Stimulated activated naive CD4-positive, alpha-beta T cell treated with Interleukin-2 at 50 U/mL for 16 hours (primary cell): ENCODE measurements around the gene TCP1.
"Not testable (repeated sequence)": the region's sequence is repeated elsewhere in the genome, so short reads cannot be mapped to it uniquely, and the experiment has no call there.

ENCODE experiments used
- DNase-seq: peaks from one replicate; lab custom pipeline; 2025; lab: John Stamatoyannopoulos, UW

Gene TCP1

GRCh38 chr6:159739341-159739740 is 50.1 kb downstream of the TCP1 start:
- no peak for DNase-seq

GRCh38 chr6:159736908-159737307 is 52.5 kb downstream of the TCP1 start:
- DNase-seq: no peak

- not testable (repeated sequence) for DNase-seq
Measured at GRCh38 chr6:159733395-159733794, 56.0 kb downstream of the TCP1 start.

- not testable (repeated sequence) for DNase-seq
Measured at GRCh38 chr6:159732550-159732949, 56.9 kb downstream of the TCP1 start.

- no peak for DNase-seq
Measured at GRCh38 chr6:159730332-159730676, 59.1 kb downstream of the TCP1 start.

- DNase-seq: no peak
Measured at GRCh38 chr6:159729598-159730331, 59.6 kb downstream of the TCP1 start.

- DNase-seq: no peak
Measured at GRCh38 chr6:159728531-159728964, 60.9 kb downstream of the TCP1 start.
